Trophoblast cell (in vitro differentiated cells and primary cell): ENCODE measurements around the gene MED29.
A peak's percentile ranks its signal among the peaks of the same experiment; 100 is the strongest.

ENCODE experiments used
- DNase-seq, 2 donors: peaks; one replicate each; pipeline ENCODE4 v3.0.0-alpha.2; 2016
- H2AFZ ChIP-seq: 2 replicates; pipeline ENCODE4 v1.6.1; 2013; ENCODE audit warnings: low read length, moderate library complexity, mild to moderate bottlenecking; ENCODE audit not compliant: insufficient read depth, poor library complexity
- H2AK5ac ChIP-seq: 2 replicates; pipeline ENCODE4 v1.6.1; 2013; ENCODE audit warnings: mild to moderate bottlenecking, low read length
- H2BK120ac ChIP-seq: 2 replicates; pipeline ENCODE4 v1.6.1; 2013; ENCODE audit warnings: low read length, mild to moderate bottlenecking, moderate library complexity; ENCODE audit not compliant: insufficient read depth, poor library complexity
- H2BK12ac ChIP-seq: 2 replicates; pipeline ENCODE4 v1.6.1; 2013; ENCODE audit warnings: mild to moderate bottlenecking, low read length, moderate library complexity
- H2BK5ac ChIP-seq: 2 replicates; pipeline ENCODE4 v1.6.1; 2013; ENCODE audit warnings: low read length, low read depth, moderate library complexity, mild to moderate bottlenecking; ENCODE audit not compliant: poor library complexity
- H3K14ac ChIP-seq: 2 replicates; pipeline ENCODE4 v1.6.1; 2013; ENCODE audit warnings: mild to moderate bottlenecking, low read length
- H3K18ac ChIP-seq: 2 replicates; pipeline ENCODE4 v1.6.1; 2013; ENCODE audit warnings: mild to moderate bottlenecking, low read length
- H3K23ac ChIP-seq: 2 replicates; pipeline ENCODE4 v1.6.1; 2013; ENCODE audit warnings: low read length
- H3K27ac ChIP-seq: 2 replicates; pipeline ENCODE4 v1.5.1; 2013; ENCODE audit warnings: low read depth, mild to moderate bottlenecking, inconsistent platforms, low read length, moderate library complexity
- H3K27me3 ChIP-seq: 2 replicates; pipeline ENCODE4 v1.6.1; 2013; ENCODE audit warnings: inconsistent platforms, mild to moderate bottlenecking, low read length, moderate library complexity; ENCODE audit not compliant: insufficient read depth
- H3K36me3 ChIP-seq, 2 experiments: 1 replicate in 1 of 2; 2 replicates in 1 of 2; pipeline ENCODE4 v1.6.1; 2013; ENCODE audit warnings: low read length in 2 of 2, mild to moderate bottlenecking in 2 of 2, moderate library complexity in 1 of 2; ENCODE audit not compliant: insufficient read depth in 2 of 2, control insufficient read depth in 1 of 2
- H3K4ac ChIP-seq: 2 replicates; pipeline ENCODE4 v1.6.1; 2013; ENCODE audit warnings: low read depth, mild to moderate bottlenecking, low read length, moderate library complexity
- H3K4me1 ChIP-seq, 2 experiments: 1 replicate in 1 of 2; 2 replicates in 1 of 2; pipeline ENCODE4 v1.6.1; 2013; ENCODE audit warnings: low read length in 2 of 2, mild to moderate bottlenecking in 2 of 2, moderate library complexity in 1 of 2; ENCODE audit not compliant: insufficient read depth in 2 of 2, control insufficient read depth in 1 of 2
- H3K4me2 ChIP-seq: 2 replicates; pipeline ENCODE4 v1.6.1; 2013; ENCODE audit warnings: inconsistent platforms, mild to moderate bottlenecking, low read length, moderate library complexity
- H3K4me3 ChIP-seq: 2 replicates; pipeline ENCODE4 v1.5.1; 2013; ENCODE audit warnings: mild to moderate bottlenecking, low read depth, low read length, inconsistent platforms
- H3K79me1 ChIP-seq: one replicate; pipeline ENCODE4 v1.6.1; 2013; ENCODE audit warnings: low read length
- H3K79me2 ChIP-seq: 2 replicates; pipeline ENCODE4 v1.6.1; 2013; ENCODE audit warnings: low read length, mild to moderate bottlenecking; ENCODE audit not compliant: control insufficient read depth, insufficient read depth, poor library complexity
- H3K9ac ChIP-seq: 2 replicates; pipeline ENCODE4 v1.6.1; 2013; ENCODE audit warnings: mild to moderate bottlenecking, low read length
- H3K9me3 ChIP-seq: 2 replicates; pipeline ENCODE4 v1.6.1; 2013; ENCODE audit warnings: low read depth, mild to moderate bottlenecking, control low read depth, inconsistent platforms, low read length; ENCODE audit not compliant: insufficient read depth
- H4K12ac ChIP-seq: 2 replicates; pipeline ENCODE4 v1.6.1; 2013; ENCODE audit warnings: low read depth, mild to moderate bottlenecking, low read length, moderate library complexity
- H4K8ac ChIP-seq: 2 replicates; pipeline ENCODE4 v1.6.1; 2013; ENCODE audit warnings: low read depth, mild to moderate bottlenecking, low read length, moderate library complexity
- H4K91ac ChIP-seq: one replicate; pipeline ENCODE4 v1.6.1; 2013; ENCODE audit warnings: low read depth, mild to moderate bottlenecking, low read length, moderate library complexity
- WGBS: extraction: QIAGEN DNeasy Blood & Tissue Kit; methylation state at CpG from one replicate; pipeline ENCODE4 v1.1.7; 2013; ENCODE audit warnings: missing lambda C conversion rate; ENCODE audit not compliant: insufficient read length, insufficient coverage; ENCODE audit errors: extremely low coverage; 5-methylcytosine and 5-hydroxymethylcytosine counted together

Gene MED29

GRCh38 chr19:39382991-39383828, 8.0 kb upstream of the MED29 start:
- Histone ChIP-seq H3K23ac (no peak overlapping the region), H3K4me3 (no peak overlapping the region), H2AFZ (no peak overlapping the region), H2AK5ac (no peak overlapping the region), H2BK12ac (no peak overlapping the region), H4K12ac (no peak overlapping the region), H3K27ac (no peak overlapping the region), H3K4me2 (no peak overlapping the region), H3K4ac (no peak overlapping the region), H3K79me1 (no peaks in the 10 kb centered on the region), H3K27me3 (no peaks in the 10 kb centered on the region), H3K36me3 (peaks cover 69 to 86% of the 10 kb centered on the region in 2 experiments), H4K91ac (no peak overlapping the region), H3K14ac (no peak overlapping the region), H3K9me3 (no peaks in the 10 kb centered on the region), H3K79me2 (no peaks in the 10 kb centered on the region), H3K9ac (no peak overlapping the region), H4K8ac (no peak overlapping the region), H3K18ac (no peak overlapping the region), H3K4me1 (no peaks in the 10 kb centered on the region), H2BK5ac (no peak overlapping the region), H2BK120ac (no peak overlapping the region)
- no peak for DNase-seq
- WGBS: no CpG with 5 or more reads among the region's 18 CpGs

GRCh38 chr19:39384839-39385568, 6.2 kb upstream of the MED29 start:
- no peak overlapping the region for H3K4me2 ChIP-seq
- H3K4ac ChIP-seq: no peak overlapping the region
- H2BK12ac ChIP-seq: no peak overlapping the region
- no peaks in the 10 kb centered on the region for H3K79me1 ChIP-seq
- no CpG with 5 or more reads among the region's 9 CpGs for WGBS
- no peak overlapping the region for H3K27ac ChIP-seq
- H2AFZ ChIP-seq: no peak overlapping the region
- no peak overlapping the region for H4K91ac ChIP-seq
- no peak overlapping the region for H3K4me3 ChIP-seq
- H2BK120ac ChIP-seq: no peak overlapping the region
- no peak overlapping the region for H3K14ac ChIP-seq
- H3K23ac ChIP-seq: no peak overlapping the region
- no peak overlapping the region for H4K8ac ChIP-seq
- H4K12ac ChIP-seq: no peak overlapping the region
- H3K79me2 ChIP-seq: no peaks in the 10 kb centered on the region
- H3K18ac ChIP-seq: no peak overlapping the region
- H3K9me3 ChIP-seq: no peaks in the 10 kb centered on the region
- no peak for DNase-seq
- peaks cover 3 to 5% of the 10 kb centered on the region in 2 experiments for H3K4me1 ChIP-seq
- no peaks in the 10 kb centered on the region for H3K27me3 ChIP-seq
- no peak overlapping the region for H2BK5ac ChIP-seq
- no peak overlapping the region for H3K9ac ChIP-seq
- no peak overlapping the region for H2AK5ac ChIP-seq
- H3K36me3 ChIP-seq: peaks cover 68 to 82% of the 10 kb centered on the region in 2 experiments

- Histone ChIP-seq H3K4me1 (peaks cover 4 to 6% of the 10 kb centered on the region in 2 experiments), H3K27me3 (no peaks in the 10 kb centered on the region), H3K4me3 (peak overlapping the region; percentile 27), H3K4ac (no peak overlapping the region), H3K9ac (no peak overlapping the region), H3K4me2 (no peak overlapping the region), H4K8ac (no peak overlapping the region), H3K36me3 (peaks cover 61 to 74% of the 10 kb centered on the region in 2 experiments), H3K23ac (no peak overlapping the region), H3K27ac (no peak overlapping the region), H2BK120ac (no peak overlapping the region), H4K12ac (no peak overlapping the region), H4K91ac (no peak overlapping the region), H3K79me2 (peaks cover 3% of the 10 kb centered on the region), H2BK5ac (no peak overlapping the region), H2AFZ (no peak overlapping the region), H2BK12ac (no peak overlapping the region), H3K14ac (no peak overlapping the region), H3K79me1 (peaks cover 3% of the 10 kb centered on the region), H3K18ac (no peak overlapping the region), H3K9me3 (no peaks in the 10 kb centered on the region), H2AK5ac (no peak overlapping the region)
- WGBS: no CpG with 5 or more reads among the region's 20 CpGs
- no peak for DNase-seq
Measured at GRCh38 chr19:39385629-39386411, 5.4 kb upstream of the MED29 start.

- no peak overlapping the region for H3K9ac ChIP-seq
- no CpG with 5 or more reads among the region's 7 CpGs for WGBS
- no peak overlapping the region for H4K8ac ChIP-seq
- H2AK5ac ChIP-seq: no peak overlapping the region
- H3K27me3 ChIP-seq: no peaks in the 10 kb centered on the region
- H3K23ac ChIP-seq: no peak overlapping the region
- H2AFZ ChIP-seq: no peak overlapping the region
- H3K4ac ChIP-seq: no peak overlapping the region
- no peak overlapping the region for H4K91ac ChIP-seq
- H3K9me3 ChIP-seq: no peaks in the 10 kb centered on the region
- H3K14ac ChIP-seq: no peak overlapping the region
- no peak overlapping the region for H2BK12ac ChIP-seq
- H3K18ac ChIP-seq: no peak overlapping the region
- no peak overlapping the region for H3K27ac ChIP-seq
- H3K36me3 ChIP-seq: peaks cover 55 to 67% of the 10 kb centered on the region in 2 experiments
- DNase-seq: no peak
- peaks cover 4 to 6% of the 10 kb centered on the region in 2 experiments for H3K4me1 ChIP-seq
- no peak overlapping the region for H2BK5ac ChIP-seq
- no peak overlapping the region for H4K12ac ChIP-seq
- no peak overlapping the region for H2BK120ac ChIP-seq
- H3K79me2 ChIP-seq: peaks cover 5% of the 10 kb centered on the region
- H3K4me2 ChIP-seq: no peak overlapping the region
- peaks cover 6% of the 10 kb centered on the region for H3K79me1 ChIP-seq
- H3K4me3 ChIP-seq: no peak overlapping the region
Measured at GRCh38 chr19:39386557-39386956, 4.6 kb upstream of the MED29 start.
